Measurements from ENCODE around the gene EMX2. TPM values are rescaled to one million over a fixed set of nuclear protein-coding genes. Genes with fewer than 3 reads are reported as not detected.

The EMX2 gene
- total and polyA plus RNA-seq, 2 of the 13 experiments (the other 11 are each of a cell fraction or from before 2014, with no cell fraction given), result not detected

DNA sequence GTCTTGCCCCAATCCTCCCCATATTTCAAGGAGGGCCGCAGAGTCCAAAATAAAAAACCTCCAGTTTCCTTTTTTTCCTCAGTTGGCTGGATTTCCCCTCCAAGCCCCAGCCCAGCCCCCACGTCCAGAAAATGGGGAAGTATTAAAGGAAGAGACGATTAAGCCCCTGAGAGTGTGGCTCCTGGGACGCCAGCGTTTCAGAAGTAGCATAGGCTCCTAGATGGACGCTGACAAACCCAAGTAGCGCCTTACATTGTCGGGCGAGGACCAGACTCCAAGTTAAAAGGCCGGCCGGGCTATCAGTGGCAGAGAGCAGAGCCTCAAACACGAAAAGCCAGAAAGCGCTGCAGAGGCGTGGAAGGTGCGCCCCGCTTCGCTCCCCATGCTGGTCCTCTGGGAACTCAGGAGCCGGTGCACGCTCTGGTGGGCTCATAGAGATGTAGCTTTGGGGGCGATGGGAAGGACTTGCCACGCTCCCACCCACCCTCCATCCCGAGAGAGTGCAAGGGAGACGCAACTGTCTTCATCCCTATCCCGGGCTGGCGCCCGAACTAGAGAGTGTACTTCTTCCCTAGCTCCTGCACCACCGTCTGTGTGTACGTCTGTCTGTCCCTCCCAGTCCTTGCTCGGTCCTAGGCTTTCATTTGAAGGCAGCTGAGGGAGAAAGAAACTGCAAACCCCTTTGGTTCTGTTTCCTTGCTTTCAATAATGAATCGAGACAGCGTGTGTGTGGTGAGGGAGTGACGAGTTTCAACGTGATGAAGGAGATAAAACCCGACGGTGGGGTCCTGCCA is 6.3 kb upstream of the EMX2 start:
- Histone ChIP-seq H3K4me2 (ENCODE audit: low read depth, low read length) (no peak overlapping the region), H3K27me3 (ENCODE audit: control insufficient read depth in 1 of 2, insufficient read depth in 2 of 2, low read length in 2 of 2) (peaks cover 13 to 97% of the 10 kb centered on the region in 2 experiments), H3K9me3 (ENCODE audit: low read length) (no peaks in the 10 kb centered on the region), H3K4me1 (ENCODE audit: insufficient read depth, low read length) (0 out of 2 replicates have a peak, but pooled peaks cover 17% of the 10 kb centered on the region), H3K36me3 (replicated peaks in 1 of 2; ENCODE audit: control insufficient read depth in 1 of 2, insufficient read depth in 2 of 2, low read length in 2 of 2) (no peaks in the 10 kb centered on the region), H2AFZ (ENCODE audit: low read length) (no peak overlapping the region), H4K20me1 (ENCODE audit: insufficient read depth, low read length) (no peaks in the 10 kb centered on the region), H3K27ac (ENCODE audit: extremely low read length, insufficient read depth, low read length) (no peak overlapping the region), H3K9ac (ENCODE audit: insufficient read depth, low read depth, low read length) (no peak overlapping the region), H3K4me3 (replicated peaks in 1 of 3; ENCODE audit: insufficient read depth in 1 of 3, low read depth in 2 of 3, low read length in 3 of 3) (no peak overlapping the region), H3K79me2 (ENCODE audit: insufficient read depth, low read length) (no peaks in the 10 kb centered on the region)
- in situ Hi-C loops (cut with HindIII; ENCODE audit: extremely low pct_ligation_motif_present, low pct_unique_long_range_greater_than_20kb) (loop anchor here (25.0 kb wide), 1 partner anchor 576 kb away; no protein-coding TSS in a partner anchor), intact Hi-C loops (cut with micrococcal nuclease; ENCODE audit: unreplicated experiment) (loop anchor here (5.0 kb wide), 1 partner anchor 571 kb away; no protein-coding TSS in a partner anchor)
- no peak for ATAC-seq
- WGBS (ENCODE audit: low lambda C conversion rate), result 43% methylated on average over 32 of the region's 35 CpGs
- POLR2A ChIA-PET, result no interaction called here
- no peak for FAIRE-seq
- no peak for DNase-seq (ENCODE audit: low spot score)
- no peak for TF ChIP-seq ZNF10 (CRISPR knock-in tag; IDR thresholded peaks at IDR 0.05; ENCODE audit: borderline replicate concordance, low read depth)
- TF ChIP-seq, protein P1, sequence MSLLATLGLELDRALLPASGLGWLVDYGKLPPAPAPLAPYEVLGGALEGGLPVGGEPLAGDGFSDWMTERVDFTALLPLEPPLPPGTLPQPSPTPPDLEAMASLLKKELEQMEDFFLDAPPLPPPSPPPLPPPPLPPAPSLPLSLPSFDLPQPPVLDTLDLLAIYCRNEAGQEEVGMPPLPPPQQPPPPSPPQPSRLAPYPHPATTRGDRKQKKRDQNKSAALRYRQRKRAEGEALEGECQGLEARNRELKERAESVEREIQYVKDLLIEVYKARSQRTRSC (CRISPR knock-in tag; IDR thresholded peaks at IDR 0.05; ENCODE audit: low read depth), result no peak
- TF ChIP-seq, protein P2, sequence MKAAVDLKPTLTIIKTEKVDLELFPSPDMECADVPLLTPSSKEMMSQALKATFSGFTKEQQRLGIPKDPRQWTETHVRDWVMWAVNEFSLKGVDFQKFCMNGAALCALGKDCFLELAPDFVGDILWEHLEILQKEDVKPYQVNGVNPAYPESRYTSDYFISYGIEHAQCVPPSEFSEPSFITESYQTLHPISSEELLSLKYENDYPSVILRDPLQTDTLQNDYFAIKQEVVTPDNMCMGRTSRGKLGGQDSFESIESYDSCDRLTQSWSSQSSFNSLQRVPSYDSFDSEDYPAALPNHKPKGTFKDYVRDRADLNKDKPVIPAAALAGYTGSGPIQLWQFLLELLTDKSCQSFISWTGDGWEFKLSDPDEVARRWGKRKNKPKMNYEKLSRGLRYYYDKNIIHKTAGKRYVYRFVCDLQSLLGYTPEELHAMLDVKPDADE (CRISPR knock-in tag; IDR thresholded peaks at IDR 0.05), result no peak
- TF ChIP-seq, protein P3, sequence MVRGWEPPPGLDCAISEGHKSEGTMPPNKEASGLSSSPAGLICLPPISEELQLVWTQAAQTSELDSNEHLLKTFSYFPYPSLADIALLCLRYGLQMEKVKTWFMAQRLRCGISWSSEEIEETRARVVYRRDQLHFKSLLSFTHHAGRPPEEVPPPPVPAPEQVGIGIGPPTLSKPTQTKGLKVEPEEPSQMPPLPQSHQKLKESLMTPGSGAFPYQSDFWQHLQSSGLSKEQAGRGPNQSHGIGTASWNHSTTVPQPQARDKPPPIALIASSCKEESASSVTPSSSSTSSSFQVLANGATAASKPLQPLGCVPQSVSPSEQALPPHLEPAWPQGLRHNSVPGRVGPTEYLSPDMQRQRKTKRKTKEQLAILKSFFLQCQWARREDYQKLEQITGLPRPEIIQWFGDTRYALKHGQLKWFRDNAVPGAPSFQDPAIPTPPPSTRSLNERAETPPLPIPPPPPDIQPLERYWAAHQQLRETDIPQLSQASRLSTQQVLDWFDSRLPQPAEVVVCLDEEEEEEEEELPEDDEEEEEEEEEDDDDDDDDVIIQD (CRISPR knock-in tag; IDR thresholded peaks at IDR 0.05; ENCODE audit: low read depth), result no peak
- TF ChIP-seq HMG20B (CRISPR knock-in tag; conservative IDR thresholded peaks at IDR 0.05), result no peak
- TF ChIP-seq, protein P4, sequence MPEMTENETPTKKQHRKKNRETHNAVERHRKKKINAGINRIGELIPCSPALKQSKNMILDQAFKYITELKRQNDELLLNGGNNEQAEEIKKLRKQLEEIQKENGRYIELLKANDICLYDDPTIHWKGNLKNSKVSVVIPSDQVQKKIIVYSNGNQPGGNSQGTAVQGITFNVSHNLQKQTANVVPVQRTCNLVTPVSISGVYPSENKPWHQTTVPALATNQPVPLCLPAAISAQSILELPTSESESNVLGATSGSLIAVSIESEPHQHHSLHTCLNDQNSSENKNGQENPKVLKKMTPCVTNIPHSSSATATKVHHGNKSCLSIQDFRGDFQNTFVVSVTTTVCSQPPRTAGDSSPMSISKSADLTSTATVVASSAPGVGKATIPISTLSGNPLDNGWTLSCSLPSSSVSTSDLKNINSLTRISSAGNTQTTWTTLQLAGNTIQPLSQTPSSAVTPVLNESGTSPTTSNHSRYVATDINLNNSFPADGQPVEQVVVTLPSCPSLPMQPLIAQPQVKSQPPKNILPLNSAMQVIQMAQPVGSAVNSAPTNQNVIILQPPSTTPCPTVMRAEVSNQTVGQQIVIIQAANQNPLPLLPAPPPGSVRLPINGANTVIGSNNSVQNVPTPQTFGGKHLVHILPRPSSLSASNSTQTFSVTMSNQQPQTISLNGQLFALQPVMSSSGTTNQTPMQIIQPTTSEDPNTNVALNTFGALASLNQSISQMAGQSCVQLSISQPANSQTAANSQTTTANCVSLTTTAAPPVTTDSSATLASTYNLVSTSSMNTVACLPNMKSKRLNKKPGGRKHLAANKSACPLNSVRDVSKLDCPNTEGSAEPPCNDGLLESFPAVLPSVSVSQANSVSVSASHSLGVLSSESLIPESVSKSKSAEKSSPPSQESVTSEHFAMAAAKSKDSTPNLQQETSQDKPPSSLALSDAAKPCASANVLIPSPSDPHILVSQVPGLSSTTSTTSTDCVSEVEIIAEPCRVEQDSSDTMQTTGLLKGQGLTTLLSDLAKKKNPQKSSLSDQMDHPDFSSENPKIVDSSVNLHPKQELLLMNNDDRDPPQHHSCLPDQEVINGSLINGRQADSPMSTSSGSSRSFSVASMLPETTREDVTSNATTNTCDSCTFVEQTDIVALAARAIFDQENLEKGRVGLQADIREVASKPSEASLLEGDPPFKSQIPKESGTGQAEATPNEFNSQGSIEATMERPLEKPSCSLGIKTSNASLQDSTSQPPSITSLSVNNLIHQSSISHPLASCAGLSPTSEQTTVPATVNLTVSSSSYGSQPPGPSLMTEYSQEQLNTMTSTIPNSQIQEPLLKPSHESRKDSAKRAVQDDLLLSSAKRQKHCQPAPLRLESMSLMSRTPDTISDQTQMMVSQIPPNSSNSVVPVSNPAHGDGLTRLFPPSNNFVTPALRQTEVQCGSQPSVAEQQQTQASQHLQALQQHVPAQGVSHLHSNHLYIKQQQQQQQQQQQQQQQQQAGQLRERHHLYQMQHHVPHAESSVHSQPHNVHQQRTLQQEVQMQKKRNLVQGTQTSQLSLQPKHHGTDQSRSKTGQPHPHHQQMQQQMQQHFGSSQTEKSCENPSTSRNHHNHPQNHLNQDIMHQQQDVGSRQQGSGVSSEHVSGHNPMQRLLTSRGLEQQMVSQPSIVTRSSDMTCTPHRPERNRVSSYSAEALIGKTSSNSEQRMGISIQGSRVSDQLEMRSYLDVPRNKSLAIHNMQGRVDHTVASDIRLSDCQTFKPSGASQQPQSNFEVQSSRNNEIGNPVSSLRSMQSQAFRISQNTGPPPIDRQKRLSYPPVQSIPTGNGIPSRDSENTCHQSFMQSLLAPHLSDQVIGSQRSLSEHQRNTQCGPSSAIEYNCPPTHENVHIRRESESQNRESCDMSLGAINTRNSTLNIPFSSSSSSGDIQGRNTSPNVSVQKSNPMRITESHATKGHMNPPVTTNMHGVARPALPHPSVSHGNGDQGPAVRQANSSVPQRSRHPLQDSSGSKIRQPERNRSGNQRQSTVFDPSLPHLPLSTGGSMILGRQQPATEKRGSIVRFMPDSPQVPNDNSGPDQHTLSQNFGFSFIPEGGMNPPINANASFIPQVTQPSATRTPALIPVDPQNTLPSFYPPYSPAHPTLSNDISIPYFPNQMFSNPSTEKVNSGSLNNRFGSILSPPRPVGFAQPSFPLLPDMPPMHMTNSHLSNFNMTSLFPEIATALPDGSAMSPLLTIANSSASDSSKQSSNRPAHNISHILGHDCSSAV (CRISPR knock-in tag; IDR thresholded peaks at IDR 0.05; ENCODE audit: borderline replicate concordance), result no peak
- TF ChIP-seq ZNF354B (CRISPR knock-in tag; IDR thresholded peaks at IDR 0.05), result no peak
- no peak for TF ChIP-seq SMAD1 (CRISPR knock-in tag; IDR thresholded peaks at IDR 0.05; ENCODE audit: borderline replicate concordance, low read depth)
- BruUV-seq (replicated peaks), result no TSS peak
- CTCF ChIA-PET (ENCODE audit: low intra/inter-chr PET ratio, low total read pairs), result interaction anchor here (2.3 kb wide), 1 partner anchor 705 kb away, joined by 19 read pairs; no protein-coding TSS in a partner anchor
